K562 (cell line): Measurements from ENCODE around the gene RAD1. TPM values are rescaled to one million over a fixed set of nuclear protein-coding genes. Genes with fewer than 3 reads are reported as not detected.
A peak's percentile ranks its signal among the peaks of the same experiment; 100 is the strongest.

Experiments
- ATF1 ChIP-seq, 2 experiments: fragments of 450-650 bp in 1 of 2; IDR thresholded peaks; 2 replicates each; pipeline ENCODE4 v1.6.1; 2016; ENCODE audit warnings: missing compliant biosample characterization in 1 of 2, missing genetic modification characterization in 1 of 2
- FOSL1 ChIP-seq: fragments of 200-800 bp; sonication (Bioruptor generic); conservative IDR thresholded peaks from 2 replicates; pipeline ENCODE4 v1.6.1; 2016; ENCODE audit warnings: missing genetic modification characterization, missing compliant biosample characterization
- FUS ChIP-seq: fragments of 200-400 bp; formaldehyde crosslinking; optimal IDR thresholded peaks from 2 replicates; pipeline ENCODE3; 2017; ENCODE audit warnings: low read depth, low read length
- KLF6 ChIP-seq: fragments of 250-450 bp; sonication (Bioruptor Pico); IDR thresholded peaks from 2 replicates; pipeline ENCODE4 v1.4.0; 2020; ENCODE audit warnings: mild to moderate bottlenecking, moderate library complexity, borderline replicate concordance
- MTA3 ChIP-seq: fragments of 450-650 bp; formaldehyde crosslinking; IDR thresholded peaks from 2 replicates; pipeline ENCODE4 v1.6.1; 2017; ENCODE audit warnings: mild to moderate bottlenecking, borderline replicate concordance
- NONO ChIP-seq, 2 experiments: fragments of 200-400 bp in 1 of 2; fragments of 450-650 bp in 1 of 2; formaldehyde crosslinking in 1 of 2; IDR thresholded peaks; 2 replicates each; pipeline ENCODE4 v1.6.1; 2017; ENCODE audit warnings: low read depth in 2 of 2, mild to moderate bottlenecking in 2 of 2, moderate library complexity in 2 of 2, low read length in 1 of 2
- OTX1 ChIP-seq: fragments of 450-650 bp; formaldehyde crosslinking; IDR thresholded peaks from 2 replicates; pipeline ENCODE4 v1.4.0; 2022; ENCODE audit warnings: mild to moderate bottlenecking
- SIN3A ChIP-seq, 2 experiments: fragments of 150-350 bp in 1 of 2; IDR thresholded peaks; 2 replicates each; pipeline ENCODE4 v1.6.1; 2011 to 2016; ENCODE audit warnings: borderline replicate concordance in 2 of 2, low read depth in 2 of 2, low read length in 2 of 2, mild to moderate bottlenecking in 2 of 2, moderate library complexity in 2 of 2; ENCODE audit not compliant: control insufficient read depth in 1 of 2
- SMAD4 ChIP-seq: fragments of 250-450 bp; sonication (Bioruptor Pico); conservative IDR thresholded peaks from 2 replicates; pipeline ENCODE4 v1.8.0; 2021; ENCODE audit warnings: inconsistent platforms, mild to moderate bottlenecking, moderate library complexity
- SMARCA4 ChIP-seq: fragments of 450-650 bp; IDR thresholded peaks from 2 replicates; pipeline ENCODE4 v1.6.1; 2016
- ZBTB17 ChIP-seq: fragments of 450-650 bp; formaldehyde crosslinking; IDR thresholded peaks from 2 replicates; pipeline ENCODE4 v1.4.0; 2020; ENCODE audit warnings: mild to moderate bottlenecking
- polyA plus RNA-seq, 8 experiments: library from polyadenylated mRNA; depleted of rRNA in 4 of 8; stranded (reverse) in 5 of 8; unstranded in 3 of 8; fragments of >200 nt; fragmentation: Nextera tagmentation in 2 of 8; fragmentation: Illumina TruSeq in 1 of 8; extraction: Ambion mirVana in 2 of 8; extraction: Trizol in 1 of 8; gene quantifications; 2 replicates each; pipeline versions ENCODE4 v1.2.1 to v1.2.3, GENCODE V29; 2011 to 2014; ENCODE audit warnings: inconsistent platforms in 1 of 8, missing spikeins in 1 of 8
- total RNA-seq, 7 experiments: library from RNA; depleted of rRNA in 6 of 7; stranded (reverse); fragments of >200 nt in 6 of 7; fragmentation: Illumina TruSeq in 2 of 7; extraction: Trizol in 2 of 7; gene quantifications; 2 replicates each; pipeline versions ENCODE4 v1.2.1 to v1.2.3, GENCODE V29; 2011 to 2021; ENCODE audit warnings: low replicate concordance in 1 of 7
- TF ChIP-seq, protein P1 (sequence below), 2 experiments: fragments of 450-650 bp; formaldehyde crosslinking in 1 of 2; IDR thresholded peaks; 2 replicates each; pipeline versions ENCODE4 v1.4.0 to v1.6.1; 2014 to 2020; ENCODE audit warnings: mild to moderate bottlenecking in 2 of 2, borderline replicate concordance in 1 of 2, low read depth in 1 of 2
- TF ChIP-seq, protein P2 (sequence below): sonication (generic); formaldehyde crosslinking; IDR thresholded peaks from 2 replicates; pipeline ENCODE4 v1.4.0; 2020; ENCODE audit warnings: mild to moderate bottlenecking, missing genetic modification reagents
- TF ChIP-seq, protein P3 (sequence below): fragments of 450-650 bp; formaldehyde crosslinking; IDR thresholded peaks from 2 replicates; pipeline ENCODE4 v1.4.0; 2020; ENCODE audit warnings: mild to moderate bottlenecking, moderate library complexity

RAD1 gene
- total and polyA plus RNA-seq, 9 of the 15 experiments (the other 6 are each of a cell fraction or from before 2014, with no cell fraction given), result 44.5 to 148 (median 60.8) TPM

DNA sequence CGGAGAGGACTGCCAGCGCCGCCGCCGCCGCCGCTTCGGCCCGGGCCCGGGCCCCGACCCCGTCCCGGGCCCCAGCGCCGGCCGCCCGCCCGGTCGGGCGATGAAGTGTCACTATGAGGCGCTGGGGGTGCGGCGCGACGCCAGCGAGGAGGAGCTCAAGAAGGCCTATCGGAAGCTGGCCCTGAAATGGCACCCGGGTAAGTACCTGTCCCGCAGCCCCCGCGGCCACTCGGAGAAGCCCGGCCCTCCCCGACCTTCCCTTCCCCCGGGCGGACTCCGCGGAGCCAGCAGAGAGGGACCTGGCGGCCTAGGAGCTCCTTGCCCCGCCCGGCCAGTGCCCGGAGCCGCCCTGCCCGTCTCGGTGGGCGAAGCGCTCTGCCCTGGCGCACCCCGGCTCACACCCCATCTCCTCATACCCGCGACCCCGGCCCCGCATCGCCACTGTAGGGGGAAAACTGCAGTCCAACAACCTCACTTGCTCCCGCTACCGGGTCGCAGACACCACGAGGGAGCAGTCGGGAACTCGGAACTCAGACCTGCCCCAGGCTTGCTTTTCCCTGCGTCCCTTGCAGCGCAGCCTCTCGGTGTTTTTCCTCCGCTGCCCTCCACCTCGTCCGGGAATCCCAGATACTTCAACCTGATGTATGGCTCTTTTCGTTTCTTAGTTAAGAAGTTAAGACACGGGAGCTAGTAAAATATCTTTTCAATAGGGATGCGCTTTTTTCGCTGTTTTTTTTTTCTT is 14.6 kb upstream of the RAD1 start (continued):
- TF ChIP-seq, protein P1, sequence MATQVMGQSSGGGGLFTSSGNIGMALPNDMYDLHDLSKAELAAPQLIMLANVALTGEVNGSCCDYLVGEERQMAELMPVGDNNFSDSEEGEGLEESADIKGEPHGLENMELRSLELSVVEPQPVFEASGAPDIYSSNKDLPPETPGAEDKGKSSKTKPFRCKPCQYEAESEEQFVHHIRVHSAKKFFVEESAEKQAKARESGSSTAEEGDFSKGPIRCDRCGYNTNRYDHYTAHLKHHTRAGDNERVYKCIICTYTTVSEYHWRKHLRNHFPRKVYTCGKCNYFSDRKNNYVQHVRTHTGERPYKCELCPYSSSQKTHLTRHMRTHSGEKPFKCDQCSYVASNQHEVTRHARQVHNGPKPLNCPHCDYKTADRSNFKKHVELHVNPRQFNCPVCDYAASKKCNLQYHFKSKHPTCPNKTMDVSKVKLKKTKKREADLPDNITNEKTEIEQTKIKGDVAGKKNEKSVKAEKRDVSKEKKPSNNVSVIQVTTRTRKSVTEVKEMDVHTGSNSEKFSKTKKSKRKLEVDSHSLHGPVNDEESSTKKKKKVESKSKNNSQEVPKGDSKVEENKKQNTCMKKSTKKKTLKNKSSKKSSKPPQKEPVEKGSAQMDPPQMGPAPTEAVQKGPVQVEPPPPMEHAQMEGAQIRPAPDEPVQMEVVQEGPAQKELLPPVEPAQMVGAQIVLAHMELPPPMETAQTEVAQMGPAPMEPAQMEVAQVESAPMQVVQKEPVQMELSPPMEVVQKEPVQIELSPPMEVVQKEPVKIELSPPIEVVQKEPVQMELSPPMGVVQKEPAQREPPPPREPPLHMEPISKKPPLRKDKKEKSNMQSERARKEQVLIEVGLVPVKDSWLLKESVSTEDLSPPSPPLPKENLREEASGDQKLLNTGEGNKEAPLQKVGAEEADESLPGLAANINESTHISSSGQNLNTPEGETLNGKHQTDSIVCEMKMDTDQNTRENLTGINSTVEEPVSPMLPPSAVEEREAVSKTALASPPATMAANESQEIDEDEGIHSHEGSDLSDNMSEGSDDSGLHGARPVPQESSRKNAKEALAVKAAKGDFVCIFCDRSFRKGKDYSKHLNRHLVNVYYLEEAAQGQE (IDR thresholded peaks at IDR 0.05; ENCODE audit: borderline replicate concordance), result no peak
- TF ChIP-seq, protein P1 (CRISPR knock-in tag; IDR thresholded peaks at IDR 0.05; ENCODE audit: low read depth), result peak; percentile 56; the same call in 1 of the 2 replicates
- TF ChIP-seq NONO (IDR thresholded peaks at IDR 0.05; ENCODE audit: low read depth in 2 of 2, low read length in 1 of 2) (peak; percentile 28 to 55; a peak in 2 of 4 replicates), MTA3 (peak; percentile 55; the same call in 1 of the 2 replicates), SMAD4 (peak; percentile 54; the same call in 1 of the 2 replicates), FUS (no peak), KLF6 (no peak), SIN3A (IDR thresholded peaks at IDR 0.05; ENCODE audit: borderline replicate concordance in 2 of 2, control insufficient read depth in 1 of 2, low read depth in 2 of 2, low read length in 2 of 2) (peak in 1 of 2 experiments; percentile 63; a peak in 1 of 4 replicates), ATF1 (CRISPR knock-in tag; IDR thresholded peaks at IDR 0.05) (no peak), ATF1 (tag; IDR thresholded peaks at IDR 0.05) (peak; percentile 29), OTX1 (CRISPR knock-in tag) (0 out of 2 replicates have a peak, but pooled peaks have one; percentile 29), FOSL1 (tag) (peak; percentile 61; the same call in 1 of the 2 replicates), ZBTB17 (CRISPR knock-in tag) (peak; percentile 65; the same call in 1 of the 2 replicates), SMARCA4 (no peak)
- TF ChIP-seq, protein P2, sequence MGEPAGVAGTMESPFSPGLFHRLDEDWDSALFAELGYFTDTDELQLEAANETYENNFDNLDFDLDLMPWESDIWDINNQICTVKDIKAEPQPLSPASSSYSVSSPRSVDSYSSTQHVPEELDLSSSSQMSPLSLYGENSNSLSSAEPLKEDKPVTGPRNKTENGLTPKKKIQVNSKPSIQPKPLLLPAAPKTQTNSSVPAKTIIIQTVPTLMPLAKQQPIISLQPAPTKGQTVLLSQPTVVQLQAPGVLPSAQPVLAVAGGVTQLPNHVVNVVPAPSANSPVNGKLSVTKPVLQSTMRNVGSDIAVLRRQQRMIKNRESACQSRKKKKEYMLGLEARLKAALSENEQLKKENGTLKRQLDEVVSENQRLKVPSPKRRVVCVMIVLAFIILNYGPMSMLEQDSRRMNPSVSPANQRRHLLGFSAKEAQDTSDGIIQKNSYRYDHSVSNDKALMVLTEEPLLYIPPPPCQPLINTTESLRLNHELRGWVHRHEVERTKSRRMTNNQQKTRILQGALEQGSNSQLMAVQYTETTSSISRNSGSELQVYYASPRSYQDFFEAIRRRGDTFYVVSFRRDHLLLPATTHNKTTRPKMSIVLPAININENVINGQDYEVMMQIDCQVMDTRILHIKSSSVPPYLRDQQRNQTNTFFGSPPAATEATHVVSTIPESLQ (CRISPR knock-in tag), result 0 out of 2 replicates have a peak, but pooled peaks have one; percentile 25
- TF ChIP-seq, protein P3, sequence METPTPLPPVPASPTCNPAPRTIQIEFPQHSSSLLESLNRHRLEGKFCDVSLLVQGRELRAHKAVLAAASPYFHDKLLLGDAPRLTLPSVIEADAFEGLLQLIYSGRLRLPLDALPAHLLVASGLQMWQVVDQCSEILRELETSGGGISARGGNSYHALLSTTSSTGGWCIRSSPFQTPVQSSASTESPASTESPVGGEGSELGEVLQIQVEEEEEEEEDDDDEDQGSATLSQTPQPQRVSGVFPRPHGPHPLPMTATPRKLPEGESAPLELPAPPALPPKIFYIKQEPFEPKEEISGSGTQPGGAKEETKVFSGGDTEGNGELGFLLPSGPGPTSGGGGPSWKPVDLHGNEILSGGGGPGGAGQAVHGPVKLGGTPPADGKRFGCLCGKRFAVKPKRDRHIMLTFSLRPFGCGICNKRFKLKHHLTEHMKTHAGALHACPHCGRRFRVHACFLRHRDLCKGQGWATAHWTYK (CRISPR knock-in tag), result peak; percentile 79; the same call in 1 of the 2 replicates
